Prostate gland (tissue), 2 donors: ENCODE measurements around the gene EIF4EBP3. TPM values are rescaled to one million over a fixed set of nuclear protein-coding genes. Genes with fewer than 3 reads are reported as not detected.

ENCODE experiments used
- DNase-seq: peaks from one replicate; pipeline ENCODE4 v3.0.0-alpha.2; 2019; ENCODE audit warnings: low spot score
- H3K27ac ChIP-seq, 2 donors: fragments of 200-600 bp; sonication (generic); 2 replicates each; pipeline ENCODE4 v1.5.1; 2017 to 2019
- H3K27me3 ChIP-seq: fragments of 200-600 bp; sonication (generic); replicated peaks from 2 replicates; pipeline ENCODE4 v1.5.1; 2019; ENCODE audit not compliant: insufficient read depth
- H3K36me3 ChIP-seq, 2 donors: fragments of 200-600 bp; sonication (generic); 1 replicate in 1 of 2; 2 replicates in 1 of 2; pipeline versions ENCODE4 v1.5.1 to v1.8.1; 2017 to 2019
- H3K4me1 ChIP-seq: fragments of 200-600 bp; sonication (generic); replicated peaks from 2 replicates; pipeline ENCODE4 v1.5.1; 2019
- H3K4me3 ChIP-seq, 2 donors: fragments of 200-600 bp; sonication (generic); 2 replicates each; pipeline ENCODE4 v1.5.1; 2017 to 2019
- H3K9me3 ChIP-seq: fragments of 200-600 bp; sonication (generic); 2 replicates; pipeline ENCODE4 v1.5.1; 2017
- POLR2A ChIP-seq: fragments of 450-650 bp; IDR thresholded peaks from one replicate; pipeline ENCODE4 v1.6.1; 2016; ENCODE audit warnings: antibody characterized with exemption, mild to moderate bottlenecking
- POLR2AphosphoS5 ChIP-seq: sonication (generic); formaldehyde crosslinking; IDR thresholded peaks from one replicate; pipeline ENCODE4 v1.6.1; 2017; ENCODE audit warnings: antibody characterized with exemption
- WGBS: methylation state at CpG from one replicate; pipeline ENCODE4 v1.1.5; 2018; 5-methylcytosine and 5-hydroxymethylcytosine counted together
- intact Hi-C: fragments of 100-400 bp; cut with DNase I; formaldehyde crosslinking; loops from one replicate; pipeline ENCODE4 v1.14.2; 2022
- microRNA-seq: library from miRNA; unstranded; fragments of <30 nt; microRNA quantifications from one replicate; pipeline ENCODE4, GENCODE V29; 2016
- small RNA-seq, 2 donors: library from RNA; depleted of rRNA; stranded (forward); fragments of <200 nt; gene quantifications; one replicate each; pipeline ENCODE3, GENCODE V24; 2016
- total RNA-seq, 2 donors: library from RNA; depleted of rRNA; stranded (reverse); fragments of >200 nt; gene quantifications; one replicate each; pipeline ENCODE4 v1.1.0, GENCODE V29; 2016
- TF ChIP-seq, protein P1 (sequence below), 4 experiments: fragments of 200-600 bp in 2 of 4; fragments of 450-650 bp in 2 of 4; sonication (generic) in 2 of 4; IDR thresholded peaks; 1 replicate in 3 of 4; 2 replicates in 1 of 4; pipeline ENCODE4 v1.5.1; 2016 to 2019; ENCODE audit warnings: antibody characterized with exemption in 4 of 4, mild to moderate bottlenecking in 2 of 4, moderate library complexity in 2 of 4

Gene EIF4EBP3
- total RNA-seq, 2 donors from 2014 or later, result 28.3 to 41.4 TPM

DNA sequence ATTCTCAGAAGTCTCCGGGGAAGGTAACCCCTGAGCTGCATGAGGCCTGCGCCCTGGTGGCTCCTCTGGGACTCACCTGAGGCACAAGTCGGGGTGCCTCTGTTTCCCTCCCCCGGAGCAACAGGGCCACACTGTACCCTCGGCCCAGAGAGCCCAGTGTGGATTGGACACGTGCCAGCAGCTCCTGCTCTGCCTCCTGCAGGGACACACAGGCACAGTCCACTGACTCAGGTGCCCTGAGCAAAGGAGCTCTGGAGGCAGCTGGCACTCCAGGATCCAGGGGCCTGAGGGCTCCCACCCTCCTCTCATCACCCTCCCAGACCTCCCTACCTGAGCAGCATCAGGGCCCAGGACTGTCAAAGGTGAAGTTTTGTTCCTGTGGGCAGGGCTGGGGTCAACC is 46.7 kb downstream of the EIF4EBP3 start:
- Histone ChIP-seq H3K4me3 (no peak overlapping the region), H3K27ac (no peak overlapping the region), H3K27me3 (no peaks in the 10 kb centered on the region), H3K4me1 (no peaks in the 10 kb centered on the region), H3K36me3 (no peaks in the 10 kb centered on the region), H3K9me3 (no peaks in the 10 kb centered on the region)
- 69% methylated on average over 6 of the region's 6 CpGs for WGBS
- no peak for DNase-seq
- intact Hi-C loops, result no loop called here
- TF ChIP-seq, protein P1, sequence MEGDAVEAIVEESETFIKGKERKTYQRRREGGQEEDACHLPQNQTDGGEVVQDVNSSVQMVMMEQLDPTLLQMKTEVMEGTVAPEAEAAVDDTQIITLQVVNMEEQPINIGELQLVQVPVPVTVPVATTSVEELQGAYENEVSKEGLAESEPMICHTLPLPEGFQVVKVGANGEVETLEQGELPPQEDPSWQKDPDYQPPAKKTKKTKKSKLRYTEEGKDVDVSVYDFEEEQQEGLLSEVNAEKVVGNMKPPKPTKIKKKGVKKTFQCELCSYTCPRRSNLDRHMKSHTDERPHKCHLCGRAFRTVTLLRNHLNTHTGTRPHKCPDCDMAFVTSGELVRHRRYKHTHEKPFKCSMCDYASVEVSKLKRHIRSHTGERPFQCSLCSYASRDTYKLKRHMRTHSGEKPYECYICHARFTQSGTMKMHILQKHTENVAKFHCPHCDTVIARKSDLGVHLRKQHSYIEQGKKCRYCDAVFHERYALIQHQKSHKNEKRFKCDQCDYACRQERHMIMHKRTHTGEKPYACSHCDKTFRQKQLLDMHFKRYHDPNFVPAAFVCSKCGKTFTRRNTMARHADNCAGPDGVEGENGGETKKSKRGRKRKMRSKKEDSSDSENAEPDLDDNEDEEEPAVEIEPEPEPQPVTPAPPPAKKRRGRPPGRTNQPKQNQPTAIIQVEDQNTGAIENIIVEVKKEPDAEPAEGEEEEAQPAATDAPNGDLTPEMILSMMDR (IDR thresholded peaks at IDR 0.05), result no peak
- TF ChIP-seq POLR2A (no peak), POLR2AphosphoS5 (no peak)

DNA sequence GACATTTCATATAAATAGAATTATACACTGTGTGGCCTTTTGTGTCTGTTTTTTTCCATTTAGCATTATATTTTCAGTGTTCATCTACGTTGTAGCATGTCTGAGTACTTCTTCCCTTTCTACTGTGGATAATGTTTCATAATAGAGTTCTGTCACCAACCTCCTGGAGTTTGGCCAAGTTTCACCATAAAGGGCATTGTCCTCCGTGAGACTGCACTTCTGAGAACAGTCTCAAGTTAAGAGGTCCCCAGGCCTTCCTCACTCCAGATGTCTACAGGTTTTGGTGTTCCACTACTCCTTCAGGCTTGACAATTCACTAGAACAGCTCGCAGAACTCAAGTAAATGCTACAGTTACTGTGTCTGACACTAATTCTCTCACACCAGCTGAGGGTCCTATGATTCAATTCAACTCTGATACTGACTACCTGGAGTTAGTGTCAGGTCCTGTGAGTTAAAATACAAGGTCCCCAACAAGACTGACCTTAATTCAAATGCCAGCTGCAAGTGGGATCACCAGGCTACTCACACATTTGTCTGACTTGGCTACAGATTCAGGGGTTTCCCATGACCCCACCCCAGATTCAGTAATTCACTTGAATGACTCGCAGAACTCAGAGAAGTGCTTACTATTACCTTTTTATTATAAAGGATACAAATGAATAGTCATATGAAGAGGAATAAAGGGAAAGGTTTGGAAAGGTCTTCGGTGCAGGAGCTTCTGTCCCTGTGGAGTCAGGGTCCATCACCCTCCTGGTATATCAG is 48.3 kb downstream of the EIF4EBP3 start:
- 68% methylated on average over 5 of the region's 5 CpGs for WGBS
- no peak overlapping the region for H3K4me3 ChIP-seq
- H3K27me3 ChIP-seq, result no peaks in the 10 kb centered on the region
- no peaks in the 10 kb centered on the region for H3K9me3 ChIP-seq
- no peaks in the 10 kb centered on the region for H3K4me1 ChIP-seq
- no peak for TF ChIP-seq POLR2AphosphoS5
- TF ChIP-seq, protein P1 (IDR thresholded peaks at IDR 0.05), result no peak
- TF ChIP-seq POLR2A, result no peak
- no peak for DNase-seq
- H3K27ac ChIP-seq, result no peak overlapping the region
- no peaks in the 10 kb centered on the region for H3K36me3 ChIP-seq
- intact Hi-C loops, result no loop called here

DNA sequence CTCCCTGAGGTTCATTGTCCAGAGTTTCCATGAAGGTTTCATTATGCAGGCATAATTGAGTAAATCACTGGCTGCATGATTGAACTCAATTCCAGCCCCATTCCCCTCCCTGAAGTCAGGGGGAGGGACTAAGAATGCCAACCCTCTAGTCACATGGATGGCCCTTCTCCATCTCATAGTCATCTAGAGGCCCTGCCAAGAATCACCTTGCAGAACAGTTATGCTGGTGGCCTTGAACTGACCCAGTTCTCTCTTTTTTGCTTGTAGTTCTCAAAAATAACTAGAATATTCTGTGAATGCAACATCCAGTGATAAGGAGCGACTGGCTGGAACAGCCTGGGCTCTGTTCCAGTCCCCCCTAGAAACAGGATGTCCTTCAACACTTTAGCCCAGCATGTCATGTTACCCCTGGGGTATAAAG is 48.9 kb downstream of the EIF4EBP3 start:
- 62% methylated on average over 1 of the region's 1 CpG for WGBS
- DNase-seq, result no peak
- no peak for TF ChIP-seq POLR2A
- TF ChIP-seq, protein P1 (IDR thresholded peaks at IDR 0.05), result no peak
- no peak for TF ChIP-seq POLR2AphosphoS5
- no peak overlapping the region for H3K4me3 ChIP-seq
- H3K4me1 ChIP-seq, result no peaks in the 10 kb centered on the region
- no peaks in the 10 kb centered on the region for H3K36me3 ChIP-seq
- intact Hi-C loops, result no loop called here
- H3K27ac ChIP-seq, result no peak overlapping the region
- H3K27me3 ChIP-seq, result no peaks in the 10 kb centered on the region
- no peaks in the 10 kb centered on the region for H3K9me3 ChIP-seq

DNA sequence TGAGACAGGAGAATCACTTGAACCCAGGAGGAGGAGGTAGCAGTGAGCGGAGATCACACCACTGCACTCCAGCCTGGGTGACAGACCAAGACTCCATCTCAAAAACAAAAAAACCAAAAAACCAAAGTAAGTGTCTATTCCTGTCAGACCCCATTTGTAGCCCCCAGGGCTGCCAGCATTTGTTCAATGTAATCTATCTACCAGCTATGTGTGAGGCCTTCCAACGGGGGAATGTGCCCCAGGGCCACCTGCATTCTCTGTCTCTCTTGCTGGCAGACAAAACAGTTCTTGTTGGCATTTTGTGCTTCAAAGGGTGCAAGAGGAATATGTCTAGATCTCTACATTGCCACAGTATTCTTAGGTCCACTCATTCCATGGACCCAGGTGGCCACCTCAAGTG is 51.4 kb downstream of the EIF4EBP3 start:
- Histone ChIP-seq H3K36me3 (no peaks in the 10 kb centered on the region), H3K27ac (no peak overlapping the region), H3K4me3 (no peak overlapping the region), H3K27me3 (no peaks in the 10 kb centered on the region), H3K4me1 (no peaks in the 10 kb centered on the region), H3K9me3 (no peaks in the 10 kb centered on the region)
- 56% methylated on average over 2 of the region's 2 CpGs for WGBS
- no peak for DNase-seq
- intact Hi-C loops, result no loop called here
- no peak for TF ChIP-seq POLR2AphosphoS5
- no peak for TF ChIP-seq POLR2A
- TF ChIP-seq, protein P1 (IDR thresholded peaks at IDR 0.05), result no peak

Small RNAs within 50 kb of the gene (microRNA-seq; reads per million reads assigned to microRNA genes)
- gene MIR6831, result not detected

Small RNAs within 50 kb of the gene (small RNA-seq; reads per million reads assigned to genes)
- 0 reads per million in 2 donors for gene RF00279
- gene RF00443, result 0 reads per million in 2 donors

Other genes starting within 250 kb of the EIF4EBP3 start
- gene PFDN1, start 244.6 kb upstream of the EIF4EBP3 start, total RNA-seq, result 100 to 1,000 TPM in 1 of 2 donors, 10 to 100 TPM in 1; 88.0 to 145 TPM
- gene HBEGF, start 201.1 kb upstream of the EIF4EBP3 start, total RNA-seq, result 10 to 100 TPM in 1 of 2 donors, 1 to 10 TPM in 1; 7.7 to 24.0 TPM
- gene SLC4A9, start 187.5 kb upstream of the EIF4EBP3 start, total RNA-seq, result not detected
- 100 to 1,000 TPM in 1 of 2 donors, 10 to 100 TPM in 1; 69.7 to 112 TPM for gene ANKHD1, start 145.8 kb upstream of the EIF4EBP3 start, total RNA-seq
- gene SRA1, start 9.8 kb downstream of the EIF4EBP3 start, total RNA-seq, result 10 to 100 TPM; 31.6 to 33.6 TPM
- 10 to 100 TPM; 23.7 to 70.7 TPM for gene APBB3, start 16.9 kb downstream of the EIF4EBP3 start, total RNA-seq
- 100 to 1,000 TPM in 1 of 2 donors, 10 to 100 TPM in 1; 61.8 to 107 TPM for gene SLC35A4, start 17.2 kb downstream of the EIF4EBP3 start, total RNA-seq
- gene CD14, start 85.5 kb downstream of the EIF4EBP3 start, total RNA-seq, result 10 to 100 TPM; 22.9 to 56.5 TPM
- gene TMCO6, start 91.8 kb downstream of the EIF4EBP3 start, total RNA-seq, result 100 to 1,000 TPM in 1 of 2 donors, 10 to 100 TPM in 1; 45.6 to 124 TPM
- 100 to 1,000 TPM in 1 of 2 donors, 10 to 100 TPM in 1; 91.2 to 117 TPM for gene NDUFA2, start 100.0 kb downstream of the EIF4EBP3 start, total RNA-seq
- gene IK, start 100.2 kb downstream of the EIF4EBP3 start, total RNA-seq, result 100 to 1,000 TPM; 127 to 145 TPM
- gene WDR55, start 117.2 kb downstream of the EIF4EBP3 start, total RNA-seq, result 10 to 100 TPM; 23.2 to 26.2 TPM
- gene DND1, start 125.9 kb downstream of the EIF4EBP3 start, total RNA-seq, result 10 to 100 TPM in 1 of 2 donors, under 1 TPM in 1; 0.36 to 26.2 TPM
- 10 to 100 TPM; 37.3 to 54.3 TPM for gene HARS1, start 143.7 kb downstream of the EIF4EBP3 start, total RNA-seq
- gene HARS2, start 143.8 kb downstream of the EIF4EBP3 start, total RNA-seq, result 10 to 100 TPM; 23.9 to 28.1 TPM
- gene ZMAT2, start 152.8 kb downstream of the EIF4EBP3 start, total RNA-seq, result 10 to 100 TPM; 26.0 to 36.8 TPM
- under 1 TPM in 1 of 2 donors, not detected in 1; 0.85 TPM for gene PCDHA1, start 238.5 kb downstream of the EIF4EBP3 start, total RNA-seq
- gene PCDHA2, start 247.2 kb downstream of the EIF4EBP3 start, total RNA-seq, result under 1 TPM in 1 of 2 donors, not detected in 1; 0.80 TPM